ENCODE results near the gene PNLIPRP2.

DNA sequence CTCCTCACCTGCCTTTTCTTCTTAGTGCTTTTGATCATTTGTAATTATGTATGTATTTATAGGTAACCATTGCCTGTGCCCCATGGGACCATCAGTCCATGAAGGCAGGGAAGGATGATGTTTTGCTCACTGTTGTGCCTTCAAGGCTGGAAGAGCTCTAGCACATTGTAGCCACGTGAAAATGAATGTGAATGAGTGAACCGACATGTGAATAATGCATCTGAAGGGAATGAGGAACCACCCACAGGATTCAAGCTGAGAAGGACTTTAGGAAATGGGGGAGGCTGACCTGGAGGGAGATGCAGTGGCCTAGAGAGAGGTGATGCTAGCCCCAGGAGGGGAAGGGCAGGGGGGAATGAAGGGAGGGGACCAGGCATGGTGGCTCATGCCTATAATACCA lies 6.0 kb upstream of the PNLIPRP2 start:
- TF ChIP-seq, protein P1, sequence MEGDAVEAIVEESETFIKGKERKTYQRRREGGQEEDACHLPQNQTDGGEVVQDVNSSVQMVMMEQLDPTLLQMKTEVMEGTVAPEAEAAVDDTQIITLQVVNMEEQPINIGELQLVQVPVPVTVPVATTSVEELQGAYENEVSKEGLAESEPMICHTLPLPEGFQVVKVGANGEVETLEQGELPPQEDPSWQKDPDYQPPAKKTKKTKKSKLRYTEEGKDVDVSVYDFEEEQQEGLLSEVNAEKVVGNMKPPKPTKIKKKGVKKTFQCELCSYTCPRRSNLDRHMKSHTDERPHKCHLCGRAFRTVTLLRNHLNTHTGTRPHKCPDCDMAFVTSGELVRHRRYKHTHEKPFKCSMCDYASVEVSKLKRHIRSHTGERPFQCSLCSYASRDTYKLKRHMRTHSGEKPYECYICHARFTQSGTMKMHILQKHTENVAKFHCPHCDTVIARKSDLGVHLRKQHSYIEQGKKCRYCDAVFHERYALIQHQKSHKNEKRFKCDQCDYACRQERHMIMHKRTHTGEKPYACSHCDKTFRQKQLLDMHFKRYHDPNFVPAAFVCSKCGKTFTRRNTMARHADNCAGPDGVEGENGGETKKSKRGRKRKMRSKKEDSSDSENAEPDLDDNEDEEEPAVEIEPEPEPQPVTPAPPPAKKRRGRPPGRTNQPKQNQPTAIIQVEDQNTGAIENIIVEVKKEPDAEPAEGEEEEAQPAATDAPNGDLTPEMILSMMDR (conservative IDR thresholded peaks at IDR 0.05; ENCODE audit: low read length): no peak
- no peak for TF ChIP-seq EZH2phosphoT487 (IDR thresholded peaks at IDR 0.05; ENCODE audit: borderline replicate concordance, low read depth, low read length)
